ENCODE data around the gene PLXNA4. TPM values are rescaled to one million over a fixed set of nuclear protein-coding genes. Genes with fewer than 3 reads are reported as not detected.
"Not testable (repeated sequence)": the region's sequence is repeated elsewhere in the genome, so short reads cannot be mapped to it uniquely, and the experiment has no call there.

Gene PLXNA4
- polyA plus RNA-seq, 1 donor (not counting 4 experiments of a cell fraction or from before 2014, with no cell fraction given) = 0.01 TPM

- peaks cover 27% of the 10 kb centered on the region for H3K27me3 ChIP-seq (ENCODE audit: control insufficient read depth, extremely low read depth, insufficient read depth, low read length)
- H3K79me2 ChIP-seq (ENCODE audit: control insufficient read depth, insufficient read depth, low read length) = no peaks in the 10 kb centered on the region
- no peaks in the 10 kb centered on the region for H3K9me3 ChIP-seq (ENCODE audit: control insufficient read depth, low read depth, low read length)
- H3K9ac ChIP-seq (ENCODE audit: control insufficient read depth, extremely low read depth, insufficient read depth, low read length) = no peak overlapping the region
- H3K4me3 ChIP-seq (ENCODE audit: control insufficient read depth in 2 of 3, extremely low read depth in 1 of 3, insufficient read depth in 2 of 3, low read depth in 1 of 3, low read length in 3 of 3) = no peak overlapping the region
- dilution Hi-C loops (cut with MboI; ENCODE audit: extremely low pct_ligation_motif_present, low sequenced_read_pairs) = no loop called here
- H3K4me2 ChIP-seq (ENCODE audit: control insufficient read depth, extremely low read depth, insufficient read depth, low read depth, low read length) = no peak overlapping the region
- H3K27ac ChIP-seq (ENCODE audit: control insufficient read depth, insufficient read depth, low read length) = no peak overlapping the region
- DNase-seq (ENCODE audit: low read depth, low spot score) (no peak), FAIRE-seq (no peak)
- H2AFZ ChIP-seq (ENCODE audit: control insufficient read depth, low read length) = no peak overlapping the region
- TF ChIP-seq EZH2 (IDR thresholded peaks at IDR 0.05; ENCODE audit: low read length) (no peak), CTCF (optimal IDR thresholded peaks at IDR 0.05 in 1 of 3, IDR thresholded peaks at IDR 0.05 in 1 of 3, conservative IDR thresholded peaks at IDR 0.05 in 1 of 3; ENCODE audit: extremely low read depth in 1 of 3, insufficient read depth in 2 of 3, low read length in 3 of 3) (no peak)
- H3K36me3 ChIP-seq (ENCODE audit: control insufficient read depth in 2 of 2, extremely low read depth in 1 of 2, insufficient read depth in 2 of 2, low read length in 2 of 2) = no peaks in the 10 kb centered on the region
- H3K9me1 ChIP-seq (ENCODE audit: control insufficient read depth, extremely low read depth, insufficient read depth, low read length) = no peaks in the 10 kb centered on the region
- H3K4me1 ChIP-seq (ENCODE audit: control insufficient read depth, extremely low read depth, insufficient read depth, low read length) = no peaks in the 10 kb centered on the region
- no peaks in the 10 kb centered on the region for H4K20me1 ChIP-seq (ENCODE audit: control insufficient read depth, extremely low read depth, insufficient read depth, low read length)
Measured at GRCh38 chr7:132390705-132391104, 185.6 kb downstream of the PLXNA4 start.

- H3K9me3 ChIP-seq (ENCODE audit: control insufficient read depth, low read depth, low read length); H3K27ac ChIP-seq (ENCODE audit: control insufficient read depth, insufficient read depth, low read length); H4K20me1 ChIP-seq (ENCODE audit: control insufficient read depth, extremely low read depth, insufficient read depth, low read length); H3K9ac ChIP-seq (ENCODE audit: control insufficient read depth, extremely low read depth, insufficient read depth, low read length); H3K4me2 ChIP-seq (ENCODE audit: control insufficient read depth, extremely low read depth, insufficient read depth, low read depth, low read length); H3K79me2 ChIP-seq (ENCODE audit: control insufficient read depth, insufficient read depth, low read length); FAIRE-seq; H3K36me3 ChIP-seq (ENCODE audit: control insufficient read depth in 2 of 2, extremely low read depth in 1 of 2, insufficient read depth in 2 of 2, low read length in 2 of 2); H3K4me3 ChIP-seq (ENCODE audit: control insufficient read depth in 2 of 3, extremely low read depth in 1 of 3, insufficient read depth in 2 of 3, low read depth in 1 of 3, low read length in 3 of 3); H3K4me1 ChIP-seq (ENCODE audit: control insufficient read depth, extremely low read depth, insufficient read depth, low read length); dilution Hi-C loops (cut with MboI; ENCODE audit: extremely low pct_ligation_motif_present, low sequenced_read_pairs); H2AFZ ChIP-seq (ENCODE audit: control insufficient read depth, low read length); H3K9me1 ChIP-seq (ENCODE audit: control insufficient read depth, extremely low read depth, insufficient read depth, low read length); DNase-seq (ENCODE audit: low read depth, low spot score): not testable (repeated sequence)
- H3K27me3 ChIP-seq (ENCODE audit: control insufficient read depth, extremely low read depth, insufficient read depth, low read length) = peaks cover 22% of the 10 kb centered on the region
Measured at GRCh38 chr7:132390049-132390448, 186.2 kb downstream of the PLXNA4 start.

- dilution Hi-C loops (cut with MboI; ENCODE audit: extremely low pct_ligation_motif_present, low sequenced_read_pairs) = no loop called here
Measured at GRCh38 chr7:132388688-132389087, 187.6 kb downstream of the PLXNA4 start.

More at GRCh38 chr7:132388688-132389087, 187.6 kb downstream of the PLXNA4 start:
- Histone ChIP-seq H3K9me1 (ENCODE audit: control insufficient read depth, extremely low read depth, insufficient read depth, low read length) (no peaks in the 10 kb centered on the region), H3K4me2 (ENCODE audit: control insufficient read depth, extremely low read depth, insufficient read depth, low read depth, low read length) (no peak overlapping the region), H3K9me3 (ENCODE audit: control insufficient read depth, low read depth, low read length) (no peaks in the 10 kb centered on the region), H2AFZ (ENCODE audit: control insufficient read depth, low read length) (no peak overlapping the region), H3K27me3 (ENCODE audit: control insufficient read depth, extremely low read depth, insufficient read depth, low read length) (peaks cover 10% of the 10 kb centered on the region), H4K20me1 (ENCODE audit: control insufficient read depth, extremely low read depth, insufficient read depth, low read length) (no peaks in the 10 kb centered on the region), H3K79me2 (ENCODE audit: control insufficient read depth, insufficient read depth, low read length) (no peaks in the 10 kb centered on the region), H3K4me3 (ENCODE audit: control insufficient read depth in 2 of 3, extremely low read depth in 1 of 3, insufficient read depth in 2 of 3, low read depth in 1 of 3, low read length in 3 of 3) (no peak overlapping the region), H3K4me1 (ENCODE audit: control insufficient read depth, extremely low read depth, insufficient read depth, low read length) (no peaks in the 10 kb centered on the region), H3K36me3 (ENCODE audit: control insufficient read depth in 2 of 2, extremely low read depth in 1 of 2, insufficient read depth in 2 of 2, low read length in 2 of 2) (no peaks in the 10 kb centered on the region), H3K27ac (ENCODE audit: control insufficient read depth, insufficient read depth, low read length) (no peak overlapping the region), H3K9ac (ENCODE audit: control insufficient read depth, extremely low read depth, insufficient read depth, low read length) (no peak overlapping the region)
- DNase-seq (ENCODE audit: low read depth, low spot score) (no peak), FAIRE-seq (no peak)
- TF ChIP-seq CTCF (optimal IDR thresholded peaks at IDR 0.05 in 1 of 3, IDR thresholded peaks at IDR 0.05 in 1 of 3, conservative IDR thresholded peaks at IDR 0.05 in 1 of 3; ENCODE audit: extremely low read depth in 1 of 3, insufficient read depth in 2 of 3, low read length in 3 of 3) = no peak
- TF ChIP-seq EZH2 (IDR thresholded peaks at IDR 0.05; ENCODE audit: low read length) = no peak

Data from keratinocyte (primary cell).